BLaER1 (cell line): Measurements from ENCODE around the gene C14orf132.

Experiments used
- H3K27ac ChIP-seq: shearing (Covaris generic); formaldehyde crosslinking; 2 replicates; pipeline ENCODE4 v1.8.1; 2022
- H3K27me3 ChIP-seq: shearing (Covaris generic); formaldehyde crosslinking; 2 replicates; pipeline ENCODE4 v1.8.1; 2022
- H3K36me3 ChIP-seq: shearing (Covaris generic); formaldehyde crosslinking; 2 replicates; pipeline ENCODE4 v1.8.1; 2022
- H3K4me1 ChIP-seq: shearing (Covaris generic); formaldehyde crosslinking; 2 replicates; pipeline ENCODE4 v1.8.1; 2022
- H3K4me2 ChIP-seq: shearing (Covaris generic); formaldehyde crosslinking; 2 replicates; pipeline ENCODE4 v1.8.1; 2022
- H3K4me3 ChIP-seq: shearing (Covaris generic); formaldehyde crosslinking; 2 replicates; pipeline ENCODE4 v1.8.1; 2022
- H3K9ac ChIP-seq: shearing (Covaris generic); formaldehyde crosslinking; 2 replicates; pipeline ENCODE4 v1.8.1; 2022
- H3K9me3 ChIP-seq: shearing (Covaris generic); formaldehyde crosslinking; 2 replicates; pipeline ENCODE4 v1.8.1; 2022
- H4K20me1 ChIP-seq: shearing (Covaris generic); formaldehyde crosslinking; 2 replicates; pipeline ENCODE4 v1.8.1; 2022
- Cebpa-rat ChIP-seq: shearing (Covaris generic); IDR thresholded peaks from 2 replicates; pipeline ENCODE4 v1.8.1; 2022

The C14orf132 gene

DNA sequence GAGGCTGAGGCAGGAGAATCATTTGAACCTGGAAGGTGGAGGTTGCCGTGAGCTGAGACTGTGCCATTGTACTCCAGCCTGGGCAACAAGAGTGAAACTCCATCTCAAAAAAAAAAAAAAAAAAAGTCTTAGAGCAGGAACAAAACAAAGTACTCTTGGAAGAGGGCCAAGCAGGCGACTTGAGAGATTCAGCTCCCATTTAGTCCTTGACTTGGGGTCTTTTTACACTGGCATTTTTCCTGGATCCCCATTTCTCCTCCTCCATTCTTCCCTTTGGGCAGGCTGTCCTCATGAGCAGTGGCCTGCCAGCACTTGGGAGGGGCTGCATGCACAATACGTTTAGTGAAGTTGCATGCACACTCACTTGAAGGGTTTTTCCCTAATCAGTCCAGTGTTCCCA lies 72.9 kb downstream of the C14orf132 start:
- Histone ChIP-seq H3K27me3 (no peaks in the 10 kb centered on the region), H3K27ac (no peak overlapping the region), H3K4me2 (no peak overlapping the region), H3K36me3 (no peaks in the 10 kb centered on the region), H4K20me1 (no peaks in the 10 kb centered on the region), H3K4me3 (no peak overlapping the region), H3K9ac (no peak overlapping the region), H3K9me3 (peaks cover 54% of the 10 kb centered on the region), H3K4me1 (peaks cover 5% of the 10 kb centered on the region; the same call in 1 of the 2 replicates)
- no peak for TF ChIP-seq Cebpa-rat

DNA sequence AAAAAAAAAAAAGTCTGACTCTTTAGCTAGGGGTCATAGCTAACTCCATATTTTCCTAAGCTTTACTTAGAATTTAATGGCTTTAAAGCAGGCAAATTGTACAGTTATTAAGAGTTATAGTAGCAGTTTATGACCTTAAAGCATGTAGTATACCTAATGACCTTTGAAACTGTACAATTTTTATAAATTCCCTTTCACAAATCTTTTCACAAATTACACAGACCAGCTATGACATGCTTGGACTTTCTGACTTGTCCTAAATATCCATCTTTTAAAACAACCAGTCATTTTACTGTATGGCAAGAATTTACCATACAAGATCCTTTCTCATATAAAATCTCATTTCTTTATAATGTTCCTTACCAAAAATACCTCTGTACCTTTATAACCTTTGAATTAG lies 74.8 kb downstream of the C14orf132 start:
- Histone ChIP-seq H3K27me3 (no peaks in the 10 kb centered on the region), H3K36me3 (no peaks in the 10 kb centered on the region), H3K27ac (no peak overlapping the region), H3K9me3 (peaks cover 71% of the 10 kb centered on the region), H4K20me1 (no peaks in the 10 kb centered on the region), H3K4me1 (peaks cover 5% of the 10 kb centered on the region; the same call in 1 of the 2 replicates), H3K4me3 (no peak overlapping the region), H3K9ac (no peak overlapping the region), H3K4me2 (no peak overlapping the region)
- TF ChIP-seq Cebpa-rat: no peak

DNA sequence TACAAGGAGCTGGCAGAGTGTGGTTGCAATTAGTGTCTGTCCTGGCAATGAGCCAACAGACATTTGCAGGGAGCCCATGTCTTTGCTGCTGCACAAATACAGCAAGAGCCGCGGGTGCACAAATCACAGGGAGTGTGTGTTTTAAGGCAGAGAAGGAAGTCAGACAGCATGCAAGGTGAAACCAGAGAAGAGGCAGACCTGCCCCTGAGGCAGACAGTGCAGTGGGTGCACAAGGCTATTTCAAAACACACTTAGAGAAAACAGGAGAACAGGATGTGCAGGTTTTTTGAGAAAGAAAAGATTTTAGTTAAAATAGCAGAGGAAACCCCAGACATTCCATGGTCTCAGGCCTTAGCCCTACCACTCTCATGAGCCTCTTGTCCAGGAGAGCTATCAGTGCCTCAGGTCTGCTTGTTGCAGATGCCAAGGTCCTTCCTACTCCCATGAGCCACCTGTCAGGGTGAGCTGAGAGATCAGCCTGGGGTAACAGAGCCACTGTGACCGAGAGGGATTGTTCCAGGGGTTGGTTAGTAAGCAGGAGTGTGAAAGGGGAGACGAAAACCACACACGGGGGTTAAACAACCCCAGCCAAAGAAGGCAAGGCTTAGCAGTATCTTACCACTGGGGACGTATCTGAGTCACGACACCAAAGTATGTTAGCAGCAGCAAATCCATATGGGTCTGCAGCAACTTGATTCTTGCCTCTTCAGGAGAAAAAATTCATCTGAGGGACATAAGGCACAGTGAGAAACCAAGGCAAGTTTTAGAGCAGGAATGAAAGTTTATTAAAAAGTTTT lies 78.1 kb downstream of the C14orf132 start:
- peaks cover 59% of the 10 kb centered on the region for H3K9me3 ChIP-seq
- no peak overlapping the region for H3K9ac ChIP-seq
- no peak for TF ChIP-seq Cebpa-rat
- no peak overlapping the region for H3K4me2 ChIP-seq
- H4K20me1 ChIP-seq: no peaks in the 10 kb centered on the region
- no peak overlapping the region for H3K27ac ChIP-seq
- H3K36me3 ChIP-seq: no peaks in the 10 kb centered on the region
- no peaks in the 10 kb centered on the region for H3K4me1 ChIP-seq
- no peak overlapping the region for H3K4me3 ChIP-seq
- no peaks in the 10 kb centered on the region for H3K27me3 ChIP-seq

DNA sequence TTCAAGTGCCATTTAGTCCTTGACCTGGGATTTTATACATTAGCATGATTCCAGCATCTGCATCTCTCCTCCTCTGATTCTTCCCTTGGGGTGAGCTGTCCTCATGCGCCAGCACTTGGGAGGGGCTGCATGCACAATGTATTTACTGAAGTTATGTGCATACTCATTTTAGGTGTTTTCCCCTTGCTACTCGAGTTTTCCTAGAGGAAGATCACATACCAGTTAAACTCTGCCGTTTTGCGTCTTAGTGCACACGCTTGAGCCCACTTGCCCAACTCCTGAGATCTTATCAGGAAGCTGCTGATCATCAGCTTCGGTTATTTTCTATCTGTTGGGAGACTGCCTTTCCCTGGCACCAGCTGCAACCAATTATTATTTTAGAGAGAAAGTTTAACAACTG lies 78.8 kb downstream of the C14orf132 start:
- Histone ChIP-seq H4K20me1 (no peaks in the 10 kb centered on the region), H3K4me2 (no peak overlapping the region), H3K9ac (no peak overlapping the region), H3K27ac (no peak overlapping the region), H3K9me3 (peaks cover 53% of the 10 kb centered on the region), H3K27me3 (no peaks in the 10 kb centered on the region), H3K4me3 (no peak overlapping the region), H3K4me1 (no peaks in the 10 kb centered on the region), H3K36me3 (no peaks in the 10 kb centered on the region)
- TF ChIP-seq Cebpa-rat: no peak

DNA sequence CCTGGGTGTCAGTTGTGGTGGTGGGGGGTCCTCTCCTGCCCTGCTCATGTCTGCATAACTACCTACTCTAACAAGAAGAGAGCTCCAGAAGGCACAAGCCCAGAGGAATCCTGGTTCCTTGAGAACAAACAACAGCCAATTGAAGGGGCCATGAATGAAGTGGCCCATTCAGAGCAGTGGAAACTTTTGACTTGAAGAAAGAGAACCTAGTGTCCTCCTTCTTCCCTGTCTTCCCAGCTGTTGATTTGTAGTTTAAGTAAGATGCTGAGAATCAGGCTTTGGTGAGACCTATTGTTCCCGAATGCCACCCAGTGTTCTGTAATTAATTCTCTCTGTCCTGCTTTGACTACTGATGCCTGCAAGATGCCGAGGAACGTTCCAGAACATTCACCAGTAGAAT lies 79.2 kb downstream of the C14orf132 start:
- Histone ChIP-seq H3K27ac (no peak overlapping the region), H3K4me3 (no peak overlapping the region)

DNA sequence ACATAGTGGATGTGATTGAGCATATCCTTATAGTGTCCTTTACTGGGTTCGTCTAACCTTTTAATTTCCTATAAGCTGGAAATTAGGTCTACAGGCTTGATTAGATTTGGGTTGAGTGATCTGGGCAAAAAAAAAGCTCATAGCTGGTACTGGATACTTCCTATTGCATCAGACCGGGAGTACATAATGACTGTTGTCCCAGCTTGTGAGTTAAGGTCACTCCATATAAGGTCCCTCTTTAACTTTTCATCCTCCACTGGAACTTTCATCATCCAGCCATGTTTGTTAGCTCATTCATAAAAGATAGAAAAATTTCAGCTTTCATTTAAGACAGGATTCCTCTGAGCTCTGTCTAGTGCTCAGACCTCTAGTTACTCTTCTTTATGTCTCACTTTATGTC lies 80.8 kb downstream of the C14orf132 start:
- H3K9ac ChIP-seq: no peak overlapping the region
- no peaks in the 10 kb centered on the region for H3K27me3 ChIP-seq
- H4K20me1 ChIP-seq: no peaks in the 10 kb centered on the region
- no peaks in the 10 kb centered on the region for H3K36me3 ChIP-seq
- no peak overlapping the region for H3K4me3 ChIP-seq
- no peak for TF ChIP-seq Cebpa-rat
- peaks cover 33% of the 10 kb centered on the region for H3K9me3 ChIP-seq
- H3K27ac ChIP-seq: no peak overlapping the region
- H3K4me1 ChIP-seq: peaks cover 5% of the 10 kb centered on the region
- no peak overlapping the region for H3K4me2 ChIP-seq

More for the DNA sequence above, 79.2 kb downstream of the C14orf132 start:
- Histone ChIP-seq H3K36me3 (no peaks in the 10 kb centered on the region), H3K4me1 (peaks cover 3% of the 10 kb centered on the region), H3K27me3 (no peaks in the 10 kb centered on the region), H3K9ac (no peak overlapping the region), H4K20me1 (no peaks in the 10 kb centered on the region), H3K4me2 (no peak overlapping the region), H3K9me3 (peaks cover 48% of the 10 kb centered on the region)
- no peak for TF ChIP-seq Cebpa-rat

DNA sequence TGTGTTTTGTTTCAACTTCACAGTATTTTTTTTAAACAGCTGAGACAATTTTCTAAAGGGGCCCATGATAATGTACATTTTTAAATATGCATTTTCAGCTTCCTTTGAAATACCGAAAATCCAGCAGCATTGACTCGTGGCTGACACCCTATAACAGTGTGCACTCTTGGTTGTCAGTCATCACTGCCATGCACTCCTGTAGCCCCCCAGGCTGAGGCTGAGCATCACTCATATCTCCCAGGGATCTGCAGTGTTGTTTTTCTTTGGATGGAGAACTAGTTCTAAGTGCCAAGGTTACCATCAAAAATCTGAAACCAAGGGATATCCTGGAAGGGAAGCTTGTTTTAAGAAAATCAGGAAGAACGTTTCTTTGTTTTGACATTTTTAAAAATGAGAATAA lies 81.2 kb downstream of the C14orf132 start:
- no peak overlapping the region for H3K9ac ChIP-seq
- no peak overlapping the region for H3K27ac ChIP-seq
- H3K4me3 ChIP-seq: no peak overlapping the region
- H3K4me1 ChIP-seq: peaks cover 9% of the 10 kb centered on the region
- H3K27me3 ChIP-seq: no peaks in the 10 kb centered on the region
- TF ChIP-seq Cebpa-rat: no peak
- no peak overlapping the region for H3K4me2 ChIP-seq
- no peaks in the 10 kb centered on the region for H3K36me3 ChIP-seq
- H4K20me1 ChIP-seq: no peaks in the 10 kb centered on the region
- H3K9me3 ChIP-seq: peaks cover 28% of the 10 kb centered on the region

DNA sequence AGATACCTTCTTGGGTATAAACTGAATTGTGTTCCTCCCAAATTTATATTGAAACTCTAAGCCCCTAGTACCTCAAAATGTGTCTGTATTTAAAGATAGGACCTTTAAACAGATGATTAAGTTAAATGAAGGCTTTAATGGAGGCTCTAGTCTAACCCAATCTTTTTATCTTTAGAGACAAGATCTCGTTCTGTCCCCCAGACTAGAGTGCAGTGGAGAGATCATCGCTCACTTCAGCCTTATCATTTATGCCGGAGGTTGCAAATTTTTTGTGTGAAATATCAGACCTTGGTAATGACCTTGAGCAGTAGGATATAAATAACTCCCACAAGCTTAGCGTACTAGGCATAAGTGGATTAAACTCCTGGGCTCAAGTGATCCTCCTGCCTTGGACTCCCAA lies 81.8 kb downstream of the C14orf132 start:
- Histone ChIP-seq H3K4me2 (no peak overlapping the region), H4K20me1 (no peaks in the 10 kb centered on the region), H3K9ac (no peak overlapping the region), H3K36me3 (no peaks in the 10 kb centered on the region), H3K4me3 (no peak overlapping the region), H3K9me3 (peaks cover 23% of the 10 kb centered on the region), H3K27me3 (no peaks in the 10 kb centered on the region), H3K4me1 (peaks cover 15% of the 10 kb centered on the region), H3K27ac (no peak overlapping the region)
- TF ChIP-seq Cebpa-rat: no peak

DNA sequence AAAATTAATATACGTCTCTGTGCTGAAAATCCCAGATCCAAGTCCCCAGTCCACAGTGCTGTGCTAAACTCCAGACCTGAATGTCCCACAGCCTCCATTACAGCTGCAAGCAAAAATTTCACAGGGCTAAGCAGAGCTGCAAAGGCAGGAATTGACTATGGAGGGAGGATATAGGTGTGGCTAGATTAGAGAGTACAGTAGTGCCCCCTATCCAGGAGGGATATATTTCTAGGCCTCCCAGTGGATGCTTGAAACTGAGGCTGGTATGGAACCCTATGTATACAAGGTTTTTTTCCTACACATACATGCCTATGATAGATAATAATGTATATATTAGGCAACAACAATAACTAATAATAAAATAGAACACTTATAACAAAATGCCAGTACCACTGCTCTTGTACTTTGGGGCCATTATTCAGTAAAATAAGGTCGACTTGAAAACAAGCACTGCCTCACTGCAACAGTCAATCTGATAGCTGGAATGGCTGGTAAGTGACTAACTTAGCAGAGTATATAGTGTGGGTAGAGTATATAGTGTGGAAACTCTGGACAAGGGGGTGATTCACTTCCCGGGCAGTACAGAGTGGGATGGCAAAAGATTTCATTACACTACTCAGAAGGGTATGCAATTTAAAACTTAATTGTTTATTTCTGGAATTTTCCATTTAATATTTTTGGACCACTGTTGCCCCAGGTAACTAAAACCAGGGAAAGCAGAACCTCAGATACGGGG lies 82.7 kb downstream of the C14orf132 start:
- Histone ChIP-seq H3K9me3 (peaks cover 18% of the 10 kb centered on the region), H3K36me3 (no peaks in the 10 kb centered on the region), H3K4me3 (no peak overlapping the region), H4K20me1 (no peaks in the 10 kb centered on the region), H3K9ac (no peak overlapping the region), H3K4me2 (no peak overlapping the region), H3K4me1 (peaks cover 24% of the 10 kb centered on the region), H3K27ac (no peak overlapping the region), H3K27me3 (no peaks in the 10 kb centered on the region)
- TF ChIP-seq Cebpa-rat: no peak

DNA sequence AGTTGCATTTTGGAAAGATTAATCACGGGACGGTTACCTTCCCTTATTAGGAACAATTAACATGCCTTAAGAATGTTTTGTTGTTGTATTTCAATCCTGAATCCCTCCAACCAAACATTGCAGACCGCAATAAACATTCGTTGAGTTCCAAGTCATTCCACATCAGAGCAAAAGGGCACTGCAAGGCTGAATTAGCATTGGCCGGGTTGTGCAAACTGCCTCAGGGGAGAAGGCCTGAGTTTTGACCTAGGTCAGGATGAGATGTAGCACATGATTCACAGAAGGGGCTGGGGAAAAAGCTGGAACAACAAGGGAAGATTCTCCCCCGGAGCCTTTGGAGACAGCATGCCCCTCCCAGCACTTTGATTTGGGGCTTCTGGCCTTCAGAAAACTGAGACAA lies 83.3 kb downstream of the C14orf132 start:
- TF ChIP-seq Cebpa-rat: no peak
- Histone ChIP-seq H4K20me1 (no peaks in the 10 kb centered on the region), H3K4me3 (no peak overlapping the region), H3K9me3 (peaks cover 12% of the 10 kb centered on the region), H3K4me1 (peaks cover 30% of the 10 kb centered on the region), H3K27me3 (no peaks in the 10 kb centered on the region), H3K9ac (no peak overlapping the region), H3K4me2 (no peak overlapping the region), H3K36me3 (no peaks in the 10 kb centered on the region), H3K27ac (no peak overlapping the region)
